Lower lobe of right lung (tissue), 2 donors: ENCODE data around the gene COLEC12. TPM values are rescaled to one million over a fixed set of nuclear protein-coding genes. Genes with fewer than 3 reads are reported as not detected.

ENCODE experiments used
- ATAC-seq, 2 donors: fragments of 200-7000 bp; cut with Tn5 transposase; one replicate each; pipeline ENCODE4 v1.9.1; 2020 to 2022; ENCODE audit warnings: mild to moderate bottlenecking in 2 of 2, moderate library complexity in 2 of 2
- DNase-seq: peaks from one replicate; pipeline ENCODE4 v3.0.0-alpha.2; 2020
- H3K27ac ChIP-seq: fragments of 200-600 bp; one replicate; pipeline ENCODE4 v1.8.0; 2022
- H3K27me3 ChIP-seq: fragments of 200-600 bp; one replicate; pipeline ENCODE4 v1.8.0; 2022; ENCODE audit warnings: low read depth
- H3K36me3 ChIP-seq: fragments of 200-600 bp; one replicate; pipeline ENCODE4 v1.8.0; 2022; ENCODE audit warnings: mild to moderate bottlenecking
- H3K4me1 ChIP-seq: fragments of 200-600 bp; one replicate; pipeline ENCODE4 v1.8.0; 2022
- H3K4me3 ChIP-seq: fragments of 200-600 bp; one replicate; pipeline ENCODE4 v1.8.0; 2022; ENCODE audit warnings: mild to moderate bottlenecking
- H3K9me3 ChIP-seq: fragments of 200-600 bp; one replicate; pipeline ENCODE4 v1.8.0; 2022
- intact Hi-C: fragments of 100-400 bp; cut with DNase I; formaldehyde crosslinking; loops from one replicate; pipeline ENCODE4 v1.11.0; 2022
- total RNA-seq: library from RNA; stranded (reverse); fragmentation: NEBNext Ultra II Directional; extraction: Animal tissue kit (Norgen Biotek cat#: 25700); gene quantifications from one replicate; pipeline ENCODE4 v1.2.1, GENCODE V29; 2021
- TF ChIP-seq, protein P1 (sequence below): fragments of 200-600 bp; IDR thresholded peaks from one replicate; pipeline ENCODE4 v1.8.0; 2022; ENCODE audit warnings: antibody characterized with exemption, mild to moderate bottlenecking
- donor health status: DM: no; HTN: yes; CAD: no; lungs with severe emphysema.

COLEC12 gene
- total RNA-seq, 1 donor from 2014 or later, result 79.2 TPM

DNA sequence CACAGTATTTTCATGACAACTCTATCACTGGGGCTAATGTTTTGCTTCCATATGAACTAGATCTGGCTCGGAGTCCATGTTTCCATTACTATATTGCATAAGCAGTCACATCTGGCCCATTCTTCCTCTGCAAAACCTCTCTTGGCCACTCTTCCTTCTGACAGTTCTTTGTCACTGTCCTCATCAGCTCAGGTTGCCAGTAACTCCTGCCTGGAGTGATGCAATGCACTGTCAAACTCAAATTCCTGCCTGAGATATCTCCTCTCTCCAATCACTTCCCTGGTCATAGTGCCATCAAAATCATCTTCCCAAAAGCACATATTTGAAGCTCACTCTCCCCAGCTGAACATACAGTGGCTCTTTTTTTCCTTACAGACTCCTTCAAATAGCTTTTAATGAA, 66.1 kb downstream of the COLEC12 start:
- DNase-seq (no peak), ATAC-seq (peak in 1 of 2 donors; percentile 16)
- H3K9me3 ChIP-seq, result no peaks in the 10 kb centered on the region
- no peaks in the 10 kb centered on the region for H3K27me3 ChIP-seq
- H3K36me3 ChIP-seq, result no peaks in the 10 kb centered on the region
- no peak overlapping the region for H3K4me3 ChIP-seq
- no peak overlapping the region for H3K27ac ChIP-seq
- TF ChIP-seq, protein P1, sequence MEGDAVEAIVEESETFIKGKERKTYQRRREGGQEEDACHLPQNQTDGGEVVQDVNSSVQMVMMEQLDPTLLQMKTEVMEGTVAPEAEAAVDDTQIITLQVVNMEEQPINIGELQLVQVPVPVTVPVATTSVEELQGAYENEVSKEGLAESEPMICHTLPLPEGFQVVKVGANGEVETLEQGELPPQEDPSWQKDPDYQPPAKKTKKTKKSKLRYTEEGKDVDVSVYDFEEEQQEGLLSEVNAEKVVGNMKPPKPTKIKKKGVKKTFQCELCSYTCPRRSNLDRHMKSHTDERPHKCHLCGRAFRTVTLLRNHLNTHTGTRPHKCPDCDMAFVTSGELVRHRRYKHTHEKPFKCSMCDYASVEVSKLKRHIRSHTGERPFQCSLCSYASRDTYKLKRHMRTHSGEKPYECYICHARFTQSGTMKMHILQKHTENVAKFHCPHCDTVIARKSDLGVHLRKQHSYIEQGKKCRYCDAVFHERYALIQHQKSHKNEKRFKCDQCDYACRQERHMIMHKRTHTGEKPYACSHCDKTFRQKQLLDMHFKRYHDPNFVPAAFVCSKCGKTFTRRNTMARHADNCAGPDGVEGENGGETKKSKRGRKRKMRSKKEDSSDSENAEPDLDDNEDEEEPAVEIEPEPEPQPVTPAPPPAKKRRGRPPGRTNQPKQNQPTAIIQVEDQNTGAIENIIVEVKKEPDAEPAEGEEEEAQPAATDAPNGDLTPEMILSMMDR, result no peak
- intact Hi-C loops, result no loop called here
- H3K4me1 ChIP-seq, result peaks cover 11% of the 10 kb centered on the region

DNA sequence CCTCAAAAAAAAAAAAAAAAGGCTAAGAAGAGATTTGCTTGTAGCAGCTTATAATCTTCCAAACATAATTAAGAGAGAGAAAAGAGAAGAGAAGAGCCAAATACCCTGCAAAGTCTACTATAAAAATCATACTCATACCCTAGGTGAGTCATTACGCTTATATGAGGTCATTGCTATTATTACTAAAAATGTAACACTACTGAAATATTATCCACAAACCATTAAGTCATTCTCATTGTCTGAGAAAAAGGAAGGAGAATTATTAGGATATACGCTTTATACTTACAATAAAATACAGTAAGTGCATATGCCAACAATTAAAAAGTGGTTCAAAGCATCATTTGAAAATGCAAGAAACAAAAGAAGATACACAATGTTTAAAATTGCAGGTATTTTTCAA, 66.5 kb downstream of the COLEC12 start:
- no peak for ATAC-seq
- intact Hi-C loops, result no loop called here

DNA sequence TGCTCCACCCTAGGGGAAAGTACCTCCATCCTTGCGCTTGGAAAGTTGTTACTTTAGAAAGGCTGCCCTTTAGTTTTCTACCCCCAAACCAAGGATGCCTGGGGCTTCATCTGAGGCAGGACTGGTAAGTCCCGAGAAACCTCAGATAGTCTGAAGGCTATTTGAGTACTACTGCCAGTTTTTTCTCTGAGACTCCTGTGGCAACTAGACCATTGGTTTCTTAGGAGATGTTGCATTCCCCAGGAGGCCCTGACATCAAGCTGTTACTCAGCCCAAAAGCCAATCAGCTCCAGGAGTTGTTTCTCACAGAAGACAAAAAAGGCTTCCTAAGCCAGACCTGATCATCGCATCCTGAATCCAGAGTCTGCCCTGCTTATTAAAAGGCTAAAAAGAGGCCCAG, 67.2 kb downstream of the COLEC12 start:
- H3K27me3 ChIP-seq, result no peaks in the 10 kb centered on the region
- H3K4me1 ChIP-seq, result peaks cover 11% of the 10 kb centered on the region
- ATAC-seq, result no peak
- TF ChIP-seq, protein P1, result no peak
- H3K9me3 ChIP-seq, result no peaks in the 10 kb centered on the region
- H3K4me3 ChIP-seq, result no peak overlapping the region
- H3K27ac ChIP-seq, result no peak overlapping the region
- H3K36me3 ChIP-seq, result no peaks in the 10 kb centered on the region
- intact Hi-C loops, result no loop called here
- DNase-seq, result no peak

More for the DNA sequence above, 66.5 kb downstream of the COLEC12 start:
- DNase-seq, result no peak
- peaks cover 11% of the 10 kb centered on the region for H3K4me1 ChIP-seq
- no peak overlapping the region for H3K4me3 ChIP-seq
- no peak overlapping the region for H3K27ac ChIP-seq
- TF ChIP-seq, protein P1, result no peak
- H3K36me3 ChIP-seq, result no peaks in the 10 kb centered on the region
- H3K27me3 ChIP-seq, result no peaks in the 10 kb centered on the region
- no peaks in the 10 kb centered on the region for H3K9me3 ChIP-seq

DNA sequence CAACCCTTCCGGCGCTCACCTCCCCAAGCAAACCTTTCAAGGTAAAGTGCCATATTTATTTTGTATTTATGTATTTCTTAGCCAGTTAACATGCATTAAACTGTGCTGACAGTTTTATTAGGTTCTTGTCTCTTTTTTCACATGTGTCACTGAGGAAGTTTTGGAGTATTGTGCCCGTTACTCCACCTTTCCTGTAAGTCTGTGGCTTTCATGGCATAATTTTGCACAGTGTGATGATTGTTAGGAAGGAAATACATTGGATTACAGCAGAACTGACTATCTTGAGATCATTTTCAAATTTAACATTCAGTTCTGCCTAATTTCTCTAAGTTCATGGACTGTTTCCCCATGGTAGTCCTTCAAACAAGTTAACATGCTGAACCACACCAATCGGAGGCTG, 67.7 kb downstream of the COLEC12 start:
- DNase-seq, result no peak
- Histone ChIP-seq H3K9me3 (no peaks in the 10 kb centered on the region), H3K4me1 (peaks cover 11% of the 10 kb centered on the region), H3K36me3 (no peaks in the 10 kb centered on the region), H3K27ac (no peak overlapping the region), H3K27me3 (no peaks in the 10 kb centered on the region), H3K4me3 (no peak overlapping the region)
- ATAC-seq, result no peak
- TF ChIP-seq, protein P1, result no peak
- intact Hi-C loops, result no loop called here

DNA sequence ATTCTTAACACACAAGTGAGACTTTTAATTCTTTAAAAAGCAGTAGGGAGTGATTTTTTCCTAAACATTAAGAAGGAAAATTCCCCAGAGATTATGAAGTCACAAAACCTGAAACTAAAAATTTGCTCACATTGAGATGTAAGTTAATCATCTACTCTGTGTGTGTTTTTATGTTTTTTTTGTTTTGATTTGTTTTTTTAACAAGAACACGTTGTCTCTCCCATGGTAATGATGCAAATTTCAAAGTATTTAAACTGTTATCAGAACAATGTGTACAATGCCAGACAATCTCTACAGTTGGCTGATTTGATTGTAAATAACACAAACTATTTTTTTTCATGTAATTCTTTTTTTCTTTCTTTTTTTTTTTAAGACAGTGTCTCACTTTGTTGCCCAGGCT, 71.5 kb downstream of the COLEC12 start:
- DNase-seq (no peak), ATAC-seq (no peak)
- no peaks in the 10 kb centered on the region for H3K9me3 ChIP-seq
- no peaks in the 10 kb centered on the region for H3K36me3 ChIP-seq
- TF ChIP-seq, protein P1, result no peak
- no peak overlapping the region for H3K4me3 ChIP-seq
- H3K4me1 ChIP-seq, result peaks cover 11% of the 10 kb centered on the region
- H3K27ac ChIP-seq, result no peak overlapping the region
- intact Hi-C loops, result no loop called here
- no peaks in the 10 kb centered on the region for H3K27me3 ChIP-seq

DNA sequence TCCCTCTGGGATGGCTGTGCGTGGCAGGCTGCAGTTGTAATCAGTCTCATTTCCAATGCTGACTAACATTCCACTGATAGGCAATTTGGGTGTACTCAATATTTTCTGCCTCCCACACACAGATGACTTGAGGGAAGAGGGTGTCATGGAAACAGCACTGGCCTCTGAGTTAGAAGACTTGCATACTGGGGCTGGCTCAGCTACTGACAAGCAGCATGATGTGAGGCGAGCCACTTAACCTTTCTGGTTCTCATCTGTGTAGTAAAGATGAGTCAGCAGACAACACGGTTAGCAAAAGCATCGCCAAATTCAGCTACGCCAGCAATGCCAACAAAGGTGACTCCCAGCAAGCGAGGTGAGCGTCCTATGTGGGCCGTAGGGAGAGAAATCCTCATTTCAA, 73.5 kb downstream of the COLEC12 start:
- ATAC-seq (no peak), DNase-seq (no peak)
- intact Hi-C loops, result no loop called here
- no peak overlapping the region for H3K27ac ChIP-seq
- no peaks in the 10 kb centered on the region for H3K9me3 ChIP-seq
- no peaks in the 10 kb centered on the region for H3K4me1 ChIP-seq
- H3K27me3 ChIP-seq, result no peaks in the 10 kb centered on the region
- TF ChIP-seq, protein P1, result no peak
- H3K4me3 ChIP-seq, result no peak overlapping the region
- no peaks in the 10 kb centered on the region for H3K36me3 ChIP-seq
